PC-3 (cell line): Measurements from ENCODE around the gene ELL2.

Experiments used
- EZH2 ChIP-seq: fragments of 300-600 bp; sonication (generic); IDR thresholded peaks from one replicate; pipeline ENCODE4 v1.6.1; 2017; ENCODE audit warnings: antibody characterized with exemption, mild to moderate bottlenecking, low read length; ENCODE audit not compliant: unreplicated experiment
- TF ChIP-seq, protein P1 (sequence below): fragments of 300-600 bp; sonication (generic); conservative IDR thresholded peaks from 2 replicates; pipeline ENCODE4 v1.5.1; 2017; ENCODE audit warnings: antibody characterized with exemption, low read depth, mild to moderate bottlenecking, low read length

- no peak for TF ChIP-seq EZH2
- TF ChIP-seq, protein P1, sequence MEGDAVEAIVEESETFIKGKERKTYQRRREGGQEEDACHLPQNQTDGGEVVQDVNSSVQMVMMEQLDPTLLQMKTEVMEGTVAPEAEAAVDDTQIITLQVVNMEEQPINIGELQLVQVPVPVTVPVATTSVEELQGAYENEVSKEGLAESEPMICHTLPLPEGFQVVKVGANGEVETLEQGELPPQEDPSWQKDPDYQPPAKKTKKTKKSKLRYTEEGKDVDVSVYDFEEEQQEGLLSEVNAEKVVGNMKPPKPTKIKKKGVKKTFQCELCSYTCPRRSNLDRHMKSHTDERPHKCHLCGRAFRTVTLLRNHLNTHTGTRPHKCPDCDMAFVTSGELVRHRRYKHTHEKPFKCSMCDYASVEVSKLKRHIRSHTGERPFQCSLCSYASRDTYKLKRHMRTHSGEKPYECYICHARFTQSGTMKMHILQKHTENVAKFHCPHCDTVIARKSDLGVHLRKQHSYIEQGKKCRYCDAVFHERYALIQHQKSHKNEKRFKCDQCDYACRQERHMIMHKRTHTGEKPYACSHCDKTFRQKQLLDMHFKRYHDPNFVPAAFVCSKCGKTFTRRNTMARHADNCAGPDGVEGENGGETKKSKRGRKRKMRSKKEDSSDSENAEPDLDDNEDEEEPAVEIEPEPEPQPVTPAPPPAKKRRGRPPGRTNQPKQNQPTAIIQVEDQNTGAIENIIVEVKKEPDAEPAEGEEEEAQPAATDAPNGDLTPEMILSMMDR, result no peak
Observed at GRCh38 chr5:95884017-95884325, 77.7 kb downstream of the ELL2 start.
